ENCODE measurements around the gene PARD3B. TPM values are rescaled to one million over a fixed set of nuclear protein-coding genes. Genes with fewer than 3 reads are reported as not detected.

Gene PARD3B
- total RNA-seq, 4 donors from 2014 or later = 32.6 to 65.7 (median 38.6) TPM

- in situ Hi-C loops (cut with MboI; ENCODE audit: low pct_ligation_motif_present in 1 of 4, low pct_unique_long_range_greater_than_20kb in 1 of 4, low sequenced_read_pairs in 3 of 4) = no loop called here
- H3K27me3 ChIP-seq = no peaks in the 10 kb centered on the region
- H3K4me3 ChIP-seq = no peak overlapping the region
- intact Hi-C loops (cut with DNase I; ENCODE audit: low total_unique reads) = no loop called here
- no peak for DNase-seq
- H3K4me1 ChIP-seq = peaks cover 0 to 4% (median 0%) of the 10 kb centered on the region in 4 donors
- 64 to 67% methylated on average over 2 of the region's 2 CpGs for WGBS, 2 donors (ENCODE audit: low coverage in 1 of 2)
- no peaks in the 10 kb centered on the region for H3K36me3 ChIP-seq
- H3K9me3 ChIP-seq = no peaks in the 10 kb centered on the region
- TF ChIP-seq CTCF (IDR thresholded peaks at IDR 0.05) (no peak), POLR2A (IDR thresholded peaks at IDR 0.05) (no peak), EP300 (IDR thresholded peaks at IDR 0.05; ENCODE audit: low read depth) (no peak), POLR2AphosphoS5 (IDR thresholded peaks at IDR 0.05) (no peak)
- no peak overlapping the region for H3K27ac ChIP-seq
These were observed 426.1 kb downstream of the PARD3B start for GRCh38 chr2:204971206-204971907.

GRCh38 chr2:204972161-204972560, 426.9 kb downstream of the PARD3B start:
- TF ChIP-seq CTCF (IDR thresholded peaks at IDR 0.05) = no peak
- TF ChIP-seq POLR2AphosphoS5 (IDR thresholded peaks at IDR 0.05) = no peak
- TF ChIP-seq POLR2A (IDR thresholded peaks at IDR 0.05) = no peak
- TF ChIP-seq EP300 (IDR thresholded peaks at IDR 0.05; ENCODE audit: low read depth) = no peak

DNA sequence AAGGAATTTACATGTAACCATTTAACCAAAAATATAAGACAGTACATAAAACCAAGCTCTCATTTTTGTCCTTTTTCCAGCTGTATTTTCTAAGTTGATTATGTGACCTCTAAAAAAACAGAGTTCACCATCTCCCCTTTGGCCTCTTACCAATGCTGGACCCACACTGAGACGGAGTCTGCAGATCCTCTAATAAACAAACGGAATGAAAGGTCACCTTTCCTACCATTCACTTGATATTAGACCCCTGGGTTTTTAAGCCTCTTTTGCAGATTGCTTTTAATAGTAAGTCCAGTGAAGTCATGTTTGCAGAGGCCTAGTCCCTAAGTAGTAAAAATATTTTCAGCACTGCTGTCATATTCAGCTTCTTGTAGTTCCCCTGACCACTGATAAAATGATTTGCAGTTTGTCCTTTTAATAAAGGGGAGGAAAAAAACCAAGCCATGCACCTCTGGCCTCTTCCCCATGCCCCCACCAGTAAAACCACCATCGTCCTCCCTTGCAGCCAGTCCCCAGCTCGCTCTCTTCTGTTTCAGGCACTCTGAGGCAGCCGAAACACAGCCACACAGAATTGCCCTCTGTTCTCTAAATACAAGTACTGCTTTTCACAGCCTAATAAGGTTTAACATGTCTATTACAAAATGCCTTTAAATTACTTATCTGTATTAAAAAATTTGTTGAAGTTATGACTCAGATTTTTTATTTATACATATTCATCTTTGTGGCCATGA, 427.5 kb downstream of the PARD3B start:
- in situ Hi-C loops (cut with MboI; ENCODE audit: low pct_ligation_motif_present in 1 of 4, low pct_unique_long_range_greater_than_20kb in 1 of 4, low sequenced_read_pairs in 3 of 4) = no loop called here
- Histone ChIP-seq H3K4me3 (no peak overlapping the region), H3K9me3 (no peaks in the 10 kb centered on the region), H3K27me3 (no peaks in the 10 kb centered on the region), H3K27ac (no peak overlapping the region), H3K4me1 (peaks cover 0 to 4% (median 0%) of the 10 kb centered on the region in 4 donors), H3K36me3 (no peaks in the 10 kb centered on the region)
- intact Hi-C loops (cut with DNase I; ENCODE audit: low total_unique reads) = no loop called here
- no peak for DNase-seq
- TF ChIP-seq POLR2A (IDR thresholded peaks at IDR 0.05) (no peak), CTCF (IDR thresholded peaks at IDR 0.05) (no peak), EP300 (IDR thresholded peaks at IDR 0.05; ENCODE audit: low read depth) (no peak), POLR2AphosphoS5 (IDR thresholded peaks at IDR 0.05) (no peak)
- WGBS, 2 donors (ENCODE audit: low coverage in 1 of 2) = 53 to 73% methylated on average over 5 of the region's 5 CpGs

More at GRCh38 chr2:204972161-204972560, 426.9 kb downstream of the PARD3B start:
- Histone ChIP-seq H3K9me3 (no peaks in the 10 kb centered on the region), H3K4me3 (no peak overlapping the region), H3K27me3 (no peaks in the 10 kb centered on the region), H3K36me3 (no peaks in the 10 kb centered on the region), H3K4me1 (peaks cover 0 to 4% (median 0%) of the 10 kb centered on the region in 4 donors), H3K27ac (no peak overlapping the region)
- in situ Hi-C loops (cut with MboI; ENCODE audit: low pct_ligation_motif_present in 1 of 4, low pct_unique_long_range_greater_than_20kb in 1 of 4, low sequenced_read_pairs in 3 of 4) = no loop called here
- DNase-seq = no peak
- intact Hi-C loops (cut with DNase I; ENCODE audit: low total_unique reads) = no loop called here

DNA sequence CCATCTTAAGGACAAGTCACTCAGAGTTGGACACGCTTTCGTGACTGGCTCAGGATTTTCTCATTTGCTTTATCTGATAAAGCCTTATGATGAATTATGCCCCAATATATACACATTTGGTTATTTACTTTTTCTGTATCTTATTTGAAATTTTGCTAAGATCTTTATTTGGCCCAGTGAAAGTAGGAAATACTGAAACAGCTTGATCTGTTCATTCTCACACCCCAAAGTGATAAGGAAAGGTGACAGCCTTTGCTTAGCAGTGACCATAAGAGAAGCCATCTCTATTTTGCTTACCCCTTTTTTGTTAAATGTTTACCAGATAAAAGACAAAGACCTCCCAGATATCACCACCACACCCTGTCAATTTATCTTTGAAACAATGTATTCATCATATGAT, 428.3 kb downstream of the PARD3B start:
- H3K27ac ChIP-seq = no peak overlapping the region
- H3K9me3 ChIP-seq = no peaks in the 10 kb centered on the region
- WGBS, 2 donors (ENCODE audit: low coverage in 1 of 2) = 91 to 92% methylated on average over 2 of the region's 2 CpGs
- H3K27me3 ChIP-seq = no peaks in the 10 kb centered on the region
- in situ Hi-C loops (cut with MboI; ENCODE audit: low pct_ligation_motif_present in 1 of 4, low pct_unique_long_range_greater_than_20kb in 1 of 4, low sequenced_read_pairs in 3 of 4) = no loop called here
- no peak for DNase-seq
- intact Hi-C loops (cut with DNase I; ENCODE audit: low total_unique reads) = no loop called here
- H3K4me3 ChIP-seq = no peak overlapping the region
- no peak for TF ChIP-seq EP300 (IDR thresholded peaks at IDR 0.05; ENCODE audit: low read depth)
- TF ChIP-seq POLR2A (IDR thresholded peaks at IDR 0.05) = no peak
- TF ChIP-seq CTCF (IDR thresholded peaks at IDR 0.05) = no peak
- TF ChIP-seq POLR2AphosphoS5 (IDR thresholded peaks at IDR 0.05) = no peak
- H3K36me3 ChIP-seq = no peaks in the 10 kb centered on the region
- H3K4me1 ChIP-seq = peaks cover 0 to 4% (median 0%) of the 10 kb centered on the region in 4 donors

All from transverse colon (tissue), 4 donors.